A673 (cell line): ENCODE results near the gene FAM168A. TPM values are rescaled to one million over a fixed set of nuclear protein-coding genes. Genes with fewer than 3 reads are reported as not detected.

ENCODE experiments used
- BruUV-seq: library from RNA; stranded (reverse); fragments of 400-500 nt; replicated peaks from 2 replicates; lab custom pipeline; 2021; lab: Mats Ljungman, UMichigan
- CTCF ChIA-PET: fragments of 300-600 bp; sonication (Branson Sonifier 250); formaldehyde crosslinking; loops from one replicate; lab custom pipeline; 2022; ENCODE audit warnings: antibody characterized with exemption; lab: Charles Lee
- POLR2A ChIA-PET: fragments of 300-600 bp; sonication (Branson Sonifier 250); formaldehyde crosslinking; loops from one replicate; lab custom pipeline; 2022; ENCODE audit warnings: antibody characterized with exemption; ENCODE audit not compliant: low non-redundant PET; lab: Charles Lee
- DNase-seq: peaks from one replicate; pipeline ENCODE4 v3.0.0-alpha.2; 2015; ENCODE audit warnings: low spot score
- H3K27ac ChIP-seq: fragments of 200-600 bp; sonication (generic); 2 replicates; pipeline ENCODE4 v1.5.1; 2016; ENCODE audit warnings: mixed run types, low read depth, mild to moderate bottlenecking, mixed read lengths, antibody characterized with exemption, low read length; ENCODE audit not compliant: poor library complexity, severe bottlenecking
- H3K27me3 ChIP-seq: fragments of 200-600 bp; sonication (generic); replicated peaks from 2 replicates; pipeline ENCODE4 v1.6.1; 2017; ENCODE audit warnings: mixed run types, low read depth, mild to moderate bottlenecking, mixed read lengths, antibody characterized with exemption, low read length; ENCODE audit not compliant: insufficient read depth, poor library complexity
- H3K36me3 ChIP-seq: fragments of 200-600 bp; sonication (generic); 2 replicates; pipeline ENCODE4 v1.6.1; 2016; ENCODE audit warnings: mixed run types, mild to moderate bottlenecking, mixed read lengths, antibody characterized with exemption, low read length; ENCODE audit not compliant: insufficient read depth, poor library complexity, severe bottlenecking
- H3K4me1 ChIP-seq: fragments of 200-600 bp; sonication (generic); 2 replicates; pipeline ENCODE4 v1.6.1; 2017; ENCODE audit warnings: mixed run types, mild to moderate bottlenecking, mixed read lengths, antibody characterized with exemption, low read length; ENCODE audit not compliant: insufficient read depth, poor library complexity, severe bottlenecking
- H3K4me3 ChIP-seq: fragments of 200-600 bp; sonication (generic); 2 replicates; pipeline ENCODE4 v1.5.1; 2016; ENCODE audit warnings: low read depth, mixed run types, mild to moderate bottlenecking, mixed read lengths, low read length; ENCODE audit not compliant: poor library complexity, severe bottlenecking
- H3K9me3 ChIP-seq: fragments of 200-600 bp; sonication (generic); 2 replicates; pipeline ENCODE4 v1.6.1; 2016; ENCODE audit warnings: mixed run types, low read depth, mild to moderate bottlenecking, mixed read lengths, antibody characterized with exemption, low read length; ENCODE audit not compliant: poor library complexity, severe bottlenecking
- EZH2 ChIP-seq: fragments of 200-600 bp; sonication (generic); IDR thresholded peaks from 2 replicates; pipeline ENCODE4 v1.6.1; 2017; ENCODE audit warnings: borderline replicate concordance, low read depth, mild to moderate bottlenecking, mixed read lengths, antibody characterized with exemption, low read length; ENCODE audit not compliant: poor library complexity, severe bottlenecking
- intact Hi-C: fragments of 100-400 bp; cut with micrococcal nuclease; formaldehyde crosslinking; loops from one replicate; pipeline ENCODE4 v1.10.0; 2022; ENCODE audit not compliant: unreplicated experiment
- total RNA-seq: library from RNA; stranded (reverse); gene quantifications from 2 replicates; pipeline ENCODE4 v1.2.3, GENCODE V29; 2021
- TF ChIP-seq, protein P1 (sequence below): fragments of 300-800, 200-600 bp; sonication (generic); conservative IDR thresholded peaks from 2 replicates; pipeline ENCODE4 v1.5.1; 2017; ENCODE audit warnings: low read depth, mild to moderate bottlenecking, antibody characterized with exemption, low read length, moderate library complexity, mixed read lengths

FAM168A gene
- total RNA-seq, 1 experiment from 2014 or later = 46.1 TPM

DNA sequence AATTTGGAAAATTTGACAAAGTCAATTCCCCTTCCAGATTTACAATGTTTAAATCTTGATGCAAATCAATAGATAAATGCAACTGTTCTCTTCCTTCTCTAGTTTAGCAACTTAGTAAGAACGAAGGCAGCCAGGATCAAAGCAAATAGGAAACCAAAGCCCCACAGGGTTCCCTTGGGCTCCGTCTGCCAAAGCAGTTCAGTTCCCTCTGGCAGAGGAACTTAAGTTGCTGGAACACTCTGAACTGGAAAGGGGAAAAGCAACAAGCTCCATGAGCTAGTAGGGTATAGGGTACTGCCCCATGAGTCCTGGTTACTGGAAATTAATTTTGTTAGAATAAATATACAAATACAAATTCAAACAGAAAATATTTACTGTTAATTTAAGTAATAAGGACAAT, 130.4 kb downstream of the FAM168A start:
- Histone ChIP-seq H3K27ac (no peak overlapping the region), H3K4me3 (no peak overlapping the region), H3K4me1 (no peaks in the 10 kb centered on the region), H3K27me3 (no peaks in the 10 kb centered on the region), H3K9me3 (no peaks in the 10 kb centered on the region), H3K36me3 (no peaks in the 10 kb centered on the region)
- BruUV-seq = no TSS peak
- DNase-seq = no peak
- TF ChIP-seq, protein P1, sequence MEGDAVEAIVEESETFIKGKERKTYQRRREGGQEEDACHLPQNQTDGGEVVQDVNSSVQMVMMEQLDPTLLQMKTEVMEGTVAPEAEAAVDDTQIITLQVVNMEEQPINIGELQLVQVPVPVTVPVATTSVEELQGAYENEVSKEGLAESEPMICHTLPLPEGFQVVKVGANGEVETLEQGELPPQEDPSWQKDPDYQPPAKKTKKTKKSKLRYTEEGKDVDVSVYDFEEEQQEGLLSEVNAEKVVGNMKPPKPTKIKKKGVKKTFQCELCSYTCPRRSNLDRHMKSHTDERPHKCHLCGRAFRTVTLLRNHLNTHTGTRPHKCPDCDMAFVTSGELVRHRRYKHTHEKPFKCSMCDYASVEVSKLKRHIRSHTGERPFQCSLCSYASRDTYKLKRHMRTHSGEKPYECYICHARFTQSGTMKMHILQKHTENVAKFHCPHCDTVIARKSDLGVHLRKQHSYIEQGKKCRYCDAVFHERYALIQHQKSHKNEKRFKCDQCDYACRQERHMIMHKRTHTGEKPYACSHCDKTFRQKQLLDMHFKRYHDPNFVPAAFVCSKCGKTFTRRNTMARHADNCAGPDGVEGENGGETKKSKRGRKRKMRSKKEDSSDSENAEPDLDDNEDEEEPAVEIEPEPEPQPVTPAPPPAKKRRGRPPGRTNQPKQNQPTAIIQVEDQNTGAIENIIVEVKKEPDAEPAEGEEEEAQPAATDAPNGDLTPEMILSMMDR = no peak
- TF ChIP-seq EZH2 = no peak
- intact Hi-C loops = no loop called here
- CTCF ChIA-PET = no interaction called here
- POLR2A ChIA-PET = no interaction called here

DNA sequence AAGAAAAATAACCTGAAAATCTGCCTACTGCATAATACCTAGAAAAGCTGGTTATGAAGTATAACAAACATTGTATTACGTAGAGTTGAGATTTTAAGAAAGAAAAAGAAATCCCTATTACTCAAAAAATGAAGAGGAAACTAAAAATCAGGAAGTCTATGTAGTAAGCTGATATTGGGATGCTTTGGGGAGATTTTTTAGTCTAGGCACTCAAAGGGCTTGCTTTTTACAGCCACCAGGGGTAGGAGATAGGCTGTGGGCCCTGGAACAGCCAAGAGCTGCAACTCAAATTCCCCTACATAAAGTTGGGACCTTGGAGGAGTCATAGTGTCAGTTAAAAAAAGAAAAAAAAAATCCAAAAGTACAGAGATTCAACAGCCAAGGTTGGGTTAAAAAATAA, 131.3 kb downstream of the FAM168A start:
- Histone ChIP-seq H3K4me1 (no peaks in the 10 kb centered on the region), H3K27ac (no peak overlapping the region), H3K4me3 (no peak overlapping the region), H3K9me3 (no peaks in the 10 kb centered on the region), H3K27me3 (no peaks in the 10 kb centered on the region), H3K36me3 (no peaks in the 10 kb centered on the region)
- no TSS peak for BruUV-seq
- ChIA-PET CTCF (no interaction called here), POLR2A (no interaction called here)
- no peak for DNase-seq
- TF ChIP-seq, protein P1 = no peak; the same call in 1 of the 2 replicates
- TF ChIP-seq EZH2 = no peak
- intact Hi-C loops = no loop called here

DNA sequence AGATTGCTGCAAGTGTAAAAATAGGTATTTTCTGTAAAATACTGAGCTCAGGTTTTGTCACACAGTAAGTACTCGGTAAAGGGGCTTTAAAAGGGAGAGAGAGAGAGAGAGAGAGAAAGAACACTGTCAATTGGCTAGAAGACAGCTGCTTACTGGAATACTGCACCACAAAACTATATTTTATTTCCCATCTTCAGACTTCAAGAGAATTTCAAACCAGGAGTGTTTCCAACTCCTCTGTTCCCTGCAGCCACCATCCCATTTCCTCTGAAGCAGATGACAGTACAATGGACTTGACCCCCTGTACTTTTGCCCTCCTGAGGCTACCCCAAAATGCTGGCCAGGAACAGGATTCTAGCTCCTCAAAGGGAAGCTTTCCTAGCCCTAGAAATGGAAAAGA, 132.0 kb downstream of the FAM168A start:
- Histone ChIP-seq H3K36me3 (no peaks in the 10 kb centered on the region), H3K27me3 (no peaks in the 10 kb centered on the region), H3K4me1 (no peaks in the 10 kb centered on the region), H3K9me3 (no peaks in the 10 kb centered on the region), H3K27ac (no peak overlapping the region), H3K4me3 (no peak overlapping the region)
- TF ChIP-seq, protein P1 = no peak
- TF ChIP-seq EZH2 = no peak
- CTCF ChIA-PET = interaction anchor here (0.6 kb wide), 1 partner anchor 157 kb away, joined by 4 read pairs; no protein-coding TSS in a partner anchor
- POLR2A ChIA-PET = no interaction called here
- no peak for DNase-seq
- intact Hi-C loops = no loop called here
- no TSS peak for BruUV-seq
